GM12873 (cell line): ENCODE measurements around the gene CXCR4.

Experiments
- TF ChIP-seq, protein P1 (sequence below): IDR thresholded peaks from 2 replicates; pipeline ENCODE4 v1.5.1; 2012; ENCODE audit warnings: low read depth, mild to moderate bottlenecking, moderate library complexity, low read length, control low read depth; ENCODE audit not compliant: insufficient read depth; ENCODE audit errors: missing control alignments

Gene CXCR4

DNA sequence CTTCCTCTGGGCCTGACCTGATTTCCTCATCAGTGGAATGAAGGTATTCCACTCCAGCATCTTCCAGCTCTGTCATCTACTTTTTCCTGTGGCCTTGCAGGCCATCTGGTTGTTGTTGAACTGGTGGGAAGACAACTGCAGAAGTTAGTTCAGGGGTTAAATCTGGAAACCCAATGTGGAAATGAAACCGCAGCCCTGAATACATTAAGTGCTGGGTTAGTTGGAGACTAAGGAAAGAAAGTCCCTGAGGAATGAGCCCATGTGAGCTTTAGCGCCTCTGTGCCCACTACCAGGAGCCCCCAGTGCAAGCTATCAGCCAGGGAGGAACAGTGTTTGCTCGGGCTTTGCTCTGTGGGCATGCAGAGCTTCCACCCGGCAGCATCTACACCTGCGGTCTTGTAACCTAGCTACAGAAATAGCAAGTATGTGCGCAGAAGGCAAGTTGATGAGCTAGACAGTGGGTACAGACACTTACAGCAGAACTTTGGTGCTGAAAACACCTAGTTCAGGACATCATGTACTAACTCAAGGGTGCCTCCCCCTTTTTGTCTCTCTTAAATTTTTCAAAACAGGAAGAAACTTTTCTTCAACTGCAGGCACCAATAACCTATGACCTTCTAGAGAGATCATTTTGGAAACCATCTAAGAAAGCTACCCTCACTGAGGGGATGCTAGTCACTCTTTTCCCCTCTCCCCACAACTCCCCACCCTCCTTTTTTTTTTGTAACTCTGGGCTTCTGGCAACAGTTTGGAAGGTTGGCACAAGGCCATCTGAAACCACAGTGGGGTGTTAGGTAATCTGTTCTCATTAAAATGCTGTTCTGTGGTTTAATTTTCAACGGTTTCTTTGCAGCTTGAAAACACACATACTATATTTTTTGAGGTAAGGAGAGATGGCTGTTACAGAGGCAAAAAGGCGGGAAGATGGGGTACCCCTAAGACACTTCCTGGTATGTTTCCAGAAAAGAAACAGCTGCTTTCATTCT lies 18.3 kb upstream of the CXCR4 start:
- TF ChIP-seq, protein P1, sequence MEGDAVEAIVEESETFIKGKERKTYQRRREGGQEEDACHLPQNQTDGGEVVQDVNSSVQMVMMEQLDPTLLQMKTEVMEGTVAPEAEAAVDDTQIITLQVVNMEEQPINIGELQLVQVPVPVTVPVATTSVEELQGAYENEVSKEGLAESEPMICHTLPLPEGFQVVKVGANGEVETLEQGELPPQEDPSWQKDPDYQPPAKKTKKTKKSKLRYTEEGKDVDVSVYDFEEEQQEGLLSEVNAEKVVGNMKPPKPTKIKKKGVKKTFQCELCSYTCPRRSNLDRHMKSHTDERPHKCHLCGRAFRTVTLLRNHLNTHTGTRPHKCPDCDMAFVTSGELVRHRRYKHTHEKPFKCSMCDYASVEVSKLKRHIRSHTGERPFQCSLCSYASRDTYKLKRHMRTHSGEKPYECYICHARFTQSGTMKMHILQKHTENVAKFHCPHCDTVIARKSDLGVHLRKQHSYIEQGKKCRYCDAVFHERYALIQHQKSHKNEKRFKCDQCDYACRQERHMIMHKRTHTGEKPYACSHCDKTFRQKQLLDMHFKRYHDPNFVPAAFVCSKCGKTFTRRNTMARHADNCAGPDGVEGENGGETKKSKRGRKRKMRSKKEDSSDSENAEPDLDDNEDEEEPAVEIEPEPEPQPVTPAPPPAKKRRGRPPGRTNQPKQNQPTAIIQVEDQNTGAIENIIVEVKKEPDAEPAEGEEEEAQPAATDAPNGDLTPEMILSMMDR: no peak

DNA sequence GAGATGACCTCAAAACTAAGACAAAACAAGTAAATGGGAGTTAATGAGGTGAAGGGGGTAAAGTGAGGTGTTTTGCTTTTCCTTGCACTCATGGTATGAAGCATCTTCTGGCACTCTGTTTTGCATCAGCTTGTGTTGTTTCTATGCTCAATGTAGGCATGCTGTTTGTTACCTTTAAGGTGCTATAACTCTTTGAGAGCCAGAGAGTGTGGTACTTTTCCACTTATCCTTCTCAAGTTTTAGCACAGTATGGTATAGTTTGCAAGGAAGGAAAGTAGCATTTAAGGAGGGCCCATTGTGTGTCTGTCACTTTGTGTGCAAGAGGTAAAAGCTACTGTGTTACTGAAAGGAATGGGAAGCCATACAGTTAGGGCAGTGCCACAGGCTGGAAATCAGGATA lies 17.5 kb upstream of the CXCR4 start:
- TF ChIP-seq, protein P1: no peak

DNA sequence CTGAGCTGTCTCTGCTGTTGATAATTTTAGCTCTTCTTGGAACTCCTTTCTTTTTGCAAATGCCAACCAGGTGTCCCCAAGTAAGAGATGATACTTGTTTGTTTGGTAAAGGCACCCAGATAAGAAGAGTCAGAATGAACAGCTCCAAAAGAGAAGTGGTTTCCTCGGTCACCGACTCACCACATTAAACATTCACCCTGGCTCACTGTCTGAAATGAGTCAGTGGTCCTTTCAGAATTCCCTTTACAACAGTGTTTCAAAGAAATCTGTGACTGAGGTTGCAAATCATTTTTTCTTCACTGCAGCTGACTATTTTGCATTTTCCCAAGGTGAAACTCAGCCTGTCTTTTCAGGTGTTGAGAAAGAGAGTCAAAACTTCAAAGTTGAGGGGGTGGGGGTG lies 16.2 kb upstream of the CXCR4 start:
- TF ChIP-seq, protein P1: no peak

DNA sequence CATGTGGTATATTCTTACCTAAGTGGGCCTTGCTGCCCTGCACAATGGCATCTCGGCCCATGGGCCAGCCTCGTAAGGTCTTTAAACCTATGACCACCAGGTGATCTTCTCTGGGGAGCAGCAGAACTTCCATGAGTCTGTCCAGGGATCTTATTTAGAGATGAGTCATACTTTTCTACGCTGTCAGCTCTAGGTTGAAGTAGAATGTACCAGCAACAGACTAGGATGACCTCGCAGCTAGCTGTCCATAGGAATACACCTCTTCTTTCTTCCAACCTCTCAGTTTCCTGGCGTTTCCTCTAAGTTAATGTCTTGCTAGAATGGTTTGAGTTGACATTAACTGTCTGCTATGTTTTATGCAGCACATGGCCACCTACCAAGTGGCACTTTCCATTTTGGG lies 15.6 kb upstream of the CXCR4 start:
- TF ChIP-seq, protein P1: no peak

DNA sequence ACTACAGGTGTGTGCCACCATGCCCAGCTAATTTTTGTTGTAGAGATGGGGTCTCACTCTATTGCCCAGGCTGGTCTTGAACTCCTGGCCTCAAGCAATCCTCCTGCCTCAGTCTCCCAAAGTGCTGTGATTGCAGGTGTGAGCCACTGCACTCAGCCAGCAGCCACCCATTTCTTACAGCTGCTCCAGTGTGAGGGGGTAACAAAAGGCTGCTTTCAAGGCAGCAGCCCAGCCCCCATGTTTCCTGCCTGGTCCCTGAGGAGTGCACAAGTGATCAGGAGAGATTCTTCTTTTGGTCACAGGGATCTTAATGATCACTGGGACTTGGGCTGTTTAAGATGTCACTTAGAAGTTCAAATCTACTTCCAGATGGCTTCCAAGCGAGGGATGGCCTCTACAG lies 15.2 kb upstream of the CXCR4 start:
- TF ChIP-seq, protein P1: no peak

DNA sequence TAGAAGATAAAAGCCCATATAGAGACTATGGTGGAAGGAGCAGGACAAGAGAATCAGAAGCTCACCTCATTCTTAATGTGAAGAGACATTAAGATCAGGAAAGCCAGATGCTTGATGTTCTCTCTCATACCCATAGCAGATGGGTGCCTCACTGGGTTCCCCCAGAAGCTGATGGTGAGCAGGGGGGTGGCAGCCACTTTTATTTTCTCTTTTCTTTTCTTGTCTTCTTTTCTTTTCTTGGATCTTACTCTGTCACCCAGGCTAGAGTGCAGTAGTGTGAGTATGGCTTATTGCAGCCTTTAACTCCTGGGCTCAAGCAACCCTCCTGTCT lies 14.8 kb upstream of the CXCR4 start:
- TF ChIP-seq, protein P1: no peak

DNA sequence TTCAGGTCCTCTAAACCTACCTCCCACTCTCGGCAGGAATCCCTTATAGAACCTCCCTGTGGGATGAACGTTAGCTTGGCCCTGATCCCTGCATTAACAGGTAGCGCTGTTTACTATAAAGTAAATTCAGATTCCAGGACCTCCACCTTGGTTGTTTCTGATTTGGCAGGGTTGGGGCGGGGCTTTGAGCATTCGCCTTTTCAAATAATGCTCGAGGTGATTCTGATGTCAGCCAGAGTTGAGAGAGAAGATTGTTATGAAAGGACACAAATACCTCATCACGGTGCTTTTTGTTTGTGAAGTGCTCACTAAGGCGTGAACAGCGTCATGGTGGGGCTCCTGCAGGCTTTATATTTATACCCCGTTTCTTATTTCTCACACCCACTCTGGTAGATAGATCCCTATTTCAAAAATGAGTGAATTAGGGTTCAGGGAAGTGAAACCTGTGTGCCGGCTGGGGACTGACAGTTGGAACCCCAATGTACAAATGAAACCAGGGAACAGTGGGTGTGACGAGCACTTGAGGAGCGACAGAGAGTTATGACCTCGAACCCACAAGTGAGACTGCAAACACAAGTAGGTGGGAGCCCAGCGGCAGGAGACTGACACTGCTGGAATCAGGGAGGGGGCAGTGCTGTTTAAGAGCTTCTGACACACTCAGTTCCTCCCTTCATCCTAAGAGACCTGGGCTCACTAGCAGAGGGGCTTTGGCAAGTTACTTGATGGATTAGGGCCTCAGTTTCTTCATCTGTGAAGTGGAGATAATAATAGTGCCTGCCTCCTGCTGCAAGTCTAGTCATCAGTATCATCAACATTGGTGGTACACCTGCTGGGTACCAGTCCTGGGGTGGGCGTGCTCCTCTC lies 14.2 kb upstream of the CXCR4 start:
- TF ChIP-seq, protein P1: peak; percentile 38
